HepG2 (cell line): Measurements from ENCODE around the gene PLCL2.

Experiments
- CREB1 ChIP-seq, 2 experiments: fragments of 450-650 bp in 1 of 2; IDR thresholded peaks; 2 replicates each; pipeline ENCODE4 v1.6.1; 2016 to 2017; ENCODE audit warnings: control low read depth in 1 of 2, mild to moderate bottlenecking in 1 of 2, missing compliant biosample characterization in 1 of 2, missing genetic modification characterization in 1 of 2
- HNF4A ChIP-seq: sonication (generic); formaldehyde crosslinking; IDR thresholded peaks from 2 replicates; pipeline ENCODE4 v1.4.0; 2020; ENCODE audit warnings: missing genetic modification reagents
- LCORL ChIP-seq, 2 experiments: fragments of 450-650 bp in 1 of 2; sonication (generic) in 1 of 2; formaldehyde crosslinking in 1 of 2; IDR thresholded peaks; 2 replicates each; pipeline versions ENCODE4 v1.5.0 to v1.6.1; 2017 to 2020; ENCODE audit warnings: antibody characterized with exemption in 1 of 2, missing genetic modification reagents in 1 of 2
- RARG ChIP-seq: sonication (generic); formaldehyde crosslinking; IDR thresholded peaks from 2 replicates; pipeline ENCODE4 v1.4.0; 2020; ENCODE audit warnings: low read depth, mild to moderate bottlenecking, missing genetic modification reagents
- RNF2 ChIP-seq: fragments of 450-650 bp; conservative IDR thresholded peaks from 2 replicates; pipeline ENCODE4 v1.6.1; 2016; ENCODE audit warnings: low read depth
- SRF ChIP-seq: IDR thresholded peaks from 2 replicates; pipeline ENCODE4 v1.6.1; 2011; ENCODE audit warnings: mild to moderate bottlenecking, low read depth, low read length, moderate library complexity
- SUZ12 ChIP-seq: fragments of 150-350 bp; IDR thresholded peaks from 2 replicates; pipeline ENCODE4 v1.6.1; 2014; ENCODE audit warnings: low read depth, low read length
- ZBTB49 ChIP-seq: sonication (generic); formaldehyde crosslinking; IDR thresholded peaks from 2 replicates; pipeline ENCODE4 v1.4.0; 2020; ENCODE audit warnings: missing genetic modification reagents, borderline replicate concordance
- ZNF543 ChIP-seq: sonication (generic); formaldehyde crosslinking; IDR thresholded peaks from 2 replicates; pipeline ENCODE4 v1.4.0; 2020; ENCODE audit warnings: mild to moderate bottlenecking, missing genetic modification reagents
- TF ChIP-seq, protein P1 (sequence below): sonication (generic); formaldehyde crosslinking; IDR thresholded peaks from 2 replicates; pipeline ENCODE4 v1.4.0; 2020; ENCODE audit warnings: missing genetic modification reagents
- TF ChIP-seq, protein P2 (sequence below): sonication (generic); formaldehyde crosslinking; IDR thresholded peaks from 2 replicates; pipeline ENCODE4 v1.5.0; 2020; ENCODE audit warnings: mild to moderate bottlenecking, missing genetic modification reagents, moderate library complexity
- TF ChIP-seq, protein P3 (sequence below): fragments of 450-650 bp; IDR thresholded peaks from 2 replicates; pipeline ENCODE4 v1.6.1; 2017; ENCODE audit warnings: mild to moderate bottlenecking

GRCh38 chr3:16887130-16887529 lies 2.4 kb downstream of the PLCL2 start:
- no peak for TF ChIP-seq ZNF543 (CRISPR knock-in tag)
- TF ChIP-seq, protein P1, sequence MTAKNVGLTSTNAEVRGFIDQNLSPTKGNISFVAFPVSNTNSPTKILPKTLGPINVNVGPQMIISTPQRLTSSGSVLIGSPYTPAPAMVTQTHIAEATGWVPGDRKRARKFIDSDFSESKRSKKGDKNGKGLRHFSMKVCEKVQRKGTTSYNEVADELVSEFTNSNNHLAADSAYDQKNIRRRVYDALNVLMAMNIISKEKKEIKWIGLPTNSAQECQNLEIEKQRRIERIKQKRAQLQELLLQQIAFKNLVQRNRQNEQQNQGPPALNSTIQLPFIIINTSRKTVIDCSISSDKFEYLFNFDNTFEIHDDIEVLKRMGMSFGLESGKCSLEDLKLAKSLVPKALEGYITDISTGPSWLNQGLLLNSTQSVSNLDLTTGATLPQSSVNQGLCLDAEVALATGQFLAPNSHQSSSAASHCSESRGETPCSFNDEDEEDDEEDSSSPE (CRISPR knock-in tag) = no peak
- no peak for TF ChIP-seq HNF4A (CRISPR knock-in tag)
- TF ChIP-seq SRF = no peak
- no peak for TF ChIP-seq RNF2
- TF ChIP-seq LCORL (IDR thresholded peaks at IDR 0.05) = no peak
- TF ChIP-seq LCORL (CRISPR knock-in tag; IDR thresholded peaks at IDR 0.05) = no peak
- TF ChIP-seq, protein P2, sequence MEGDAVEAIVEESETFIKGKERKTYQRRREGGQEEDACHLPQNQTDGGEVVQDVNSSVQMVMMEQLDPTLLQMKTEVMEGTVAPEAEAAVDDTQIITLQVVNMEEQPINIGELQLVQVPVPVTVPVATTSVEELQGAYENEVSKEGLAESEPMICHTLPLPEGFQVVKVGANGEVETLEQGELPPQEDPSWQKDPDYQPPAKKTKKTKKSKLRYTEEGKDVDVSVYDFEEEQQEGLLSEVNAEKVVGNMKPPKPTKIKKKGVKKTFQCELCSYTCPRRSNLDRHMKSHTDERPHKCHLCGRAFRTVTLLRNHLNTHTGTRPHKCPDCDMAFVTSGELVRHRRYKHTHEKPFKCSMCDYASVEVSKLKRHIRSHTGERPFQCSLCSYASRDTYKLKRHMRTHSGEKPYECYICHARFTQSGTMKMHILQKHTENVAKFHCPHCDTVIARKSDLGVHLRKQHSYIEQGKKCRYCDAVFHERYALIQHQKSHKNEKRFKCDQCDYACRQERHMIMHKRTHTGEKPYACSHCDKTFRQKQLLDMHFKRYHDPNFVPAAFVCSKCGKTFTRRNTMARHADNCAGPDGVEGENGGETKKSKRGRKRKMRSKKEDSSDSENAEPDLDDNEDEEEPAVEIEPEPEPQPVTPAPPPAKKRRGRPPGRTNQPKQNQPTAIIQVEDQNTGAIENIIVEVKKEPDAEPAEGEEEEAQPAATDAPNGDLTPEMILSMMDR (CRISPR knock-in tag) = no peak
- no peak for TF ChIP-seq SUZ12
- TF ChIP-seq, protein P3, sequence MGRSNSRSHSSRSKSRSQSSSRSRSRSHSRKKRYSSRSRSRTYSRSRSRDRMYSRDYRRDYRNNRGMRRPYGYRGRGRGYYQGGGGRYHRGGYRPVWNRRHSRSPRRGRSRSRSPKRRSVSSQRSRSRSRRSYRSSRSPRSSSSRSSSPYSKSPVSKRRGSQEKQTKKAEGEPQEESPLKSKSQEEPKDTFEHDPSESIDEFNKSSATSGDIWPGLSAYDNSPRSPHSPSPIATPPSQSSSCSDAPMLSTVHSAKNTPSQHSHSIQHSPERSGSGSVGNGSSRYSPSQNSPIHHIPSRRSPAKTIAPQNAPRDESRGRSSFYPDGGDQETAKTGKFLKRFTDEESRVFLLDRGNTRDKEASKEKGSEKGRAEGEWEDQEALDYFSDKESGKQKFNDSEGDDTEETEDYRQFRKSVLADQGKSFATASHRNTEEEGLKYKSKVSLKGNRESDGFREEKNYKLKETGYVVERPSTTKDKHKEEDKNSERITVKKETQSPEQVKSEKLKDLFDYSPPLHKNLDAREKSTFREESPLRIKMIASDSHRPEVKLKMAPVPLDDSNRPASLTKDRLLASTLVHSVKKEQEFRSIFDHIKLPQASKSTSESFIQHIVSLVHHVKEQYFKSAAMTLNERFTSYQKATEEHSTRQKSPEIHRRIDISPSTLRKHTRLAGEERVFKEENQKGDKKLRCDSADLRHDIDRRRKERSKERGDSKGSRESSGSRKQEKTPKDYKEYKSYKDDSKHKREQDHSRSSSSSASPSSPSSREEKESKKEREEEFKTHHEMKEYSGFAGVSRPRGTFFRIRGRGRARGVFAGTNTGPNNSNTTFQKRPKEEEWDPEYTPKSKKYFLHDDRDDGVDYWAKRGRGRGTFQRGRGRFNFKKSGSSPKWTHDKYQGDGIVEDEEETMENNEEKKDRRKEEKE = no peak
- no peak for TF ChIP-seq CREB1 (IDR thresholded peaks at IDR 0.05)
- TF ChIP-seq CREB1 (CRISPR knock-in tag; IDR thresholded peaks at IDR 0.05) = no peak
- no peak for TF ChIP-seq RARG (CRISPR knock-in tag)
- TF ChIP-seq ZBTB49 (CRISPR knock-in tag) = no peak
